WTC11 (cell line): ENCODE data around the gene CLK3. TPM values are rescaled to one million over a fixed set of nuclear protein-coding genes. Genes with fewer than 3 reads are reported as not detected.

Experiments used
- ATAC-seq: fragments of 200-7000 bp; cut with Tn5 transposase; 2 replicates; pipeline ENCODE4 v1.10.0; 2021; ENCODE audit warnings: mild to moderate bottlenecking, moderate library complexity
- CTCF ChIA-PET: fragments of 300-600 bp; sonication (Branson Sonifier 250); formaldehyde crosslinking; loops from one replicate; lab custom pipeline; 2021; ENCODE audit warnings: antibody characterized with exemption; lab: Charles Lee
- POLR2A ChIA-PET: fragments of 350-600 bp; sonication (Branson Sonifier 250); formaldehyde crosslinking; loops from one replicate; lab custom pipeline; 2021; ENCODE audit warnings: antibody characterized with exemption; lab: Charles Lee
- DNase-seq: peaks from one replicate; pipeline ENCODE4 v3.0.0; 2021; ENCODE audit warnings: low spot score
- H3K27ac Mint-ChIP-seq: 2 replicates; pipeline ENCODE4 v1.8.0; 2021; ENCODE audit warnings: mixed read lengths
- H3K27me3 Mint-ChIP-seq: 2 replicates; pipeline ENCODE4 v1.8.0; 2021; ENCODE audit warnings: low read depth, mild to moderate bottlenecking, moderate library complexity, mixed read lengths
- H3K36me3 Mint-ChIP-seq: 2 replicates; pipeline ENCODE4 v1.8.0; 2021; ENCODE audit warnings: mixed read lengths
- H3K4me1 Mint-ChIP-seq: 2 replicates; pipeline ENCODE4 v1.8.0; 2022; ENCODE audit warnings: mixed read lengths
- H3K4me3 Mint-ChIP-seq: 2 replicates; pipeline ENCODE4 v1.8.0; 2021; ENCODE audit warnings: mild to moderate bottlenecking, moderate library complexity, mixed read lengths
- H3K9me3 Mint-ChIP-seq: 2 replicates; pipeline ENCODE4 v1.8.0; 2021; ENCODE audit warnings: mixed read lengths
- ATF1 ChIP-seq: sonication (generic); formaldehyde crosslinking; IDR thresholded peaks from 2 replicates; pipeline ENCODE4 v1.8.1; 2023; ENCODE audit warnings: mild to moderate bottlenecking, moderate library complexity, missing genetic modification reagents
- CREM ChIP-seq: sonication (generic); formaldehyde crosslinking; IDR thresholded peaks from 2 replicates; pipeline ENCODE4 v1.8.1; 2022; ENCODE audit warnings: mild to moderate bottlenecking, missing genetic modification reagents, moderate library complexity
- ELF4 ChIP-seq: sonication (generic); formaldehyde crosslinking; IDR thresholded peaks from 2 replicates; pipeline ENCODE4 v1.8.1; 2022; ENCODE audit warnings: low read depth, mild to moderate bottlenecking, moderate library complexity, missing genetic modification reagents
- ESRRA ChIP-seq: sonication (generic); formaldehyde crosslinking; IDR thresholded peaks from 2 replicates; pipeline ENCODE4 v1.8.1; 2022; ENCODE audit warnings: mild to moderate bottlenecking, missing genetic modification reagents, borderline replicate concordance
- GABPB1 ChIP-seq: sonication (generic); formaldehyde crosslinking; IDR thresholded peaks from 2 replicates; pipeline ENCODE4 v1.8.1; 2023; ENCODE audit warnings: mild to moderate bottlenecking, missing genetic modification reagents
- GRHL2 ChIP-seq: fragments of 250-450 bp; sonication (Bioruptor Pico); IDR thresholded peaks from 2 replicates; pipeline ENCODE4 v1.8.0; 2022; ENCODE audit warnings: mild to moderate bottlenecking, moderate library complexity; ENCODE audit not compliant: insufficient replicate concordance, severe bottlenecking
- HMGA2 ChIP-seq: fragments of 250-450 bp; sonication (Bioruptor Pico); IDR thresholded peaks from 2 replicates; pipeline ENCODE4 v1.4.0; 2021; ENCODE audit warnings: mild to moderate bottlenecking, moderate library complexity
- KAT7 ChIP-seq: sonication (generic); formaldehyde crosslinking; IDR thresholded peaks from 2 replicates; pipeline ENCODE4 v1.8.1; 2023; ENCODE audit warnings: missing genetic modification reagents, mild to moderate bottlenecking, borderline replicate concordance
- MYBL2 ChIP-seq: sonication (generic); formaldehyde crosslinking; IDR thresholded peaks from 2 replicates; pipeline ENCODE4 v1.8.1; 2023; ENCODE audit warnings: mild to moderate bottlenecking, moderate library complexity, missing genetic modification reagents
- NFE2L1 ChIP-seq: sonication (generic); formaldehyde crosslinking; IDR thresholded peaks from 2 replicates; pipeline ENCODE4 v1.8.1; 2023; ENCODE audit warnings: missing genetic modification reagents
- NR2C2 ChIP-seq: sonication (generic); formaldehyde crosslinking; IDR thresholded peaks from 2 replicates; pipeline ENCODE4 v1.8.0; 2022; ENCODE audit warnings: mild to moderate bottlenecking, missing genetic modification reagents
- PRRX2 ChIP-seq: fragments of 250-450 bp; sonication (Bioruptor Pico); IDR thresholded peaks from 2 replicates; pipeline ENCODE4 v1.8.0; 2021; ENCODE audit warnings: mild to moderate bottlenecking
- RELA ChIP-seq: sonication (generic); formaldehyde crosslinking; IDR thresholded peaks from 2 replicates; pipeline ENCODE4 v1.8.1; 2022; ENCODE audit warnings: missing genetic modification reagents, mild to moderate bottlenecking, borderline replicate concordance
- SP1 ChIP-seq: sonication (generic); formaldehyde crosslinking; conservative IDR thresholded peaks from 2 replicates; pipeline ENCODE4 v1.8.1; 2022; ENCODE audit warnings: missing genetic modification reagents
- TCF7 ChIP-seq: sonication (generic); formaldehyde crosslinking; IDR thresholded peaks from 2 replicates; pipeline ENCODE4 v1.8.0; 2022; ENCODE audit warnings: mild to moderate bottlenecking, low read depth, missing genetic modification reagents, moderate library complexity
- TEAD4 ChIP-seq: sonication (generic); formaldehyde crosslinking; IDR thresholded peaks from 2 replicates; pipeline ENCODE4 v1.8.0; 2022; ENCODE audit warnings: mild to moderate bottlenecking, missing genetic modification reagents
- ZBTB21 ChIP-seq: sonication (generic); formaldehyde crosslinking; IDR thresholded peaks from 2 replicates; pipeline ENCODE4 v1.8.1; 2023; ENCODE audit warnings: mild to moderate bottlenecking, missing genetic modification reagents, borderline replicate concordance
- ZNF121 ChIP-seq: sonication (generic); formaldehyde crosslinking; IDR thresholded peaks from 2 replicates; pipeline ENCODE4 v1.8.0; 2023; ENCODE audit warnings: missing genetic modification reagents
- ZNF232 ChIP-seq: sonication (generic); formaldehyde crosslinking; IDR thresholded peaks from 2 replicates; pipeline ENCODE4 v1.8.0; 2022; ENCODE audit warnings: mild to moderate bottlenecking, missing genetic modification reagents
- ZNF263 ChIP-seq: sonication (generic); formaldehyde crosslinking; IDR thresholded peaks from 2 replicates; pipeline ENCODE4 v1.8.1; 2022; ENCODE audit warnings: low read depth, mild to moderate bottlenecking, moderate library complexity, missing genetic modification reagents
- ZNF317 ChIP-seq: sonication (generic); formaldehyde crosslinking; IDR thresholded peaks from 2 replicates; pipeline ENCODE4 v1.8.1; 2023; ENCODE audit warnings: low read depth, mild to moderate bottlenecking, moderate library complexity, missing genetic modification reagents, borderline replicate concordance
- total RNA-seq: library from RNA; stranded (reverse); gene quantifications from 3 replicates; pipeline ENCODE4 v1.2.3, GENCODE V29; 2021
- TF ChIP-seq, protein P1 (sequence below): sonication (generic); formaldehyde crosslinking; IDR thresholded peaks from 2 replicates; pipeline ENCODE4 v1.8.0; 2023; ENCODE audit warnings: missing genetic modification reagents
- TF ChIP-seq, protein P2 (sequence below): sonication (generic); formaldehyde crosslinking; IDR thresholded peaks from 2 replicates; pipeline ENCODE4 v1.8.1; 2023; ENCODE audit warnings: mild to moderate bottlenecking, missing genetic modification reagents
- TF ChIP-seq, protein P3 (sequence below): sonication (generic); formaldehyde crosslinking; IDR thresholded peaks from 2 replicates; pipeline ENCODE4 v1.8.1; 2023; ENCODE audit warnings: mild to moderate bottlenecking, missing genetic modification reagents
- TF ChIP-seq, protein P4 (sequence below): sonication (generic); formaldehyde crosslinking; IDR thresholded peaks from 2 replicates; pipeline ENCODE4 v1.8.0; 2022; ENCODE audit warnings: mild to moderate bottlenecking, missing genetic modification reagents
- TF ChIP-seq, protein P5 (sequence below): sonication (generic); formaldehyde crosslinking; IDR thresholded peaks from 2 replicates; pipeline ENCODE4 v1.8.1; 2023; ENCODE audit warnings: mild to moderate bottlenecking, missing genetic modification reagents, moderate library complexity
- TF ChIP-seq, protein P6 (sequence below): sonication (generic); formaldehyde crosslinking; IDR thresholded peaks from 2 replicates; pipeline ENCODE4 v1.8.1; 2022; ENCODE audit warnings: low read depth, missing genetic modification reagents, borderline replicate concordance

Gene CLK3
- total RNA-seq, 1 experiment from 2014 or later: 48.1 TPM

DNA sequence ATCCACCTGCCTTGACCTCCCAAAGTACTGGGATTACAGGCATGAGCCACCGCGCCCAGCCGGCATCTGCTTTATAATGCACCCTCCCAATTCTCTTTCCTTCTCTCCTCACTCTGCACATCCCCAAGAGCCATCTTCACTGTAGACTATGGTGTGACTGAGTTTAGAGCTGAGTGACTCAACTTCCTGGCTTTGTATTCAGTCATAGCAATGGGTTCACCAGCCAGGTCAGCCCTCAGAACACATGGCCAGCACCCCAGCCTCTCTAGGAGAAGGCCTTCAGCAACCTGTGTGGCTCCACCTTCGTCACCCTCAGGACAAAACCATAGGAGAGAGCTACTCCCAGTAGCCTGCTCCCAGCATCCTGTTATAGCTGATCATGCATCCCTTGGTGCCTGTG, 41.6 kb upstream of the CLK3 start:
- H3K9me3 Mint-ChIP-seq: no peaks in the 10 kb centered on the region
- H3K27ac Mint-ChIP-seq: no peak overlapping the region
- H3K4me1 Mint-ChIP-seq: no peaks in the 10 kb centered on the region
- TF ChIP-seq ZNF263 (no peak), ELF4 (CRISPR knock-in tag) (no peak), HMGA2 (CRISPR knock-in tag) (no peak), MYBL2 (CRISPR knock-in tag) (no peak), PRRX2 (CRISPR knock-in tag) (no peak), KAT7 (CRISPR knock-in tag) (no peak), TCF7 (CRISPR knock-in tag) (no peak), CREM (no peak), NR2C2 (CRISPR knock-in tag) (no peak), GABPB1 (no peak), NFE2L1 (CRISPR knock-in tag) (no peak), ATF1 (CRISPR knock-in tag) (no peak), ZBTB21 (CRISPR knock-in tag) (no peak)
- TF ChIP-seq, protein P1, sequence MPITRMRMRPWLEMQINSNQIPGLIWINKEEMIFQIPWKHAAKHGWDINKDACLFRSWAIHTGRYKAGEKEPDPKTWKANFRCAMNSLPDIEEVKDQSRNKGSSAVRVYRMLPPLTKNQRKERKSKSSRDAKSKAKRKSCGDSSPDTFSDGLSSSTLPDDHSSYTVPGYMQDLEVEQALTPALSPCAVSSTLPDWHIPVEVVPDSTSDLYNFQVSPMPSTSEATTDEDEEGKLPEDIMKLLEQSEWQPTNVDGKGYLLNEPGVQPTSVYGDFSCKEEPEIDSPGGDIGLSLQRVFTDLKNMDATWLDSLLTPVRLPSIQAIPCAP (CRISPR knock-in tag): no peak
- TF ChIP-seq, protein P2, sequence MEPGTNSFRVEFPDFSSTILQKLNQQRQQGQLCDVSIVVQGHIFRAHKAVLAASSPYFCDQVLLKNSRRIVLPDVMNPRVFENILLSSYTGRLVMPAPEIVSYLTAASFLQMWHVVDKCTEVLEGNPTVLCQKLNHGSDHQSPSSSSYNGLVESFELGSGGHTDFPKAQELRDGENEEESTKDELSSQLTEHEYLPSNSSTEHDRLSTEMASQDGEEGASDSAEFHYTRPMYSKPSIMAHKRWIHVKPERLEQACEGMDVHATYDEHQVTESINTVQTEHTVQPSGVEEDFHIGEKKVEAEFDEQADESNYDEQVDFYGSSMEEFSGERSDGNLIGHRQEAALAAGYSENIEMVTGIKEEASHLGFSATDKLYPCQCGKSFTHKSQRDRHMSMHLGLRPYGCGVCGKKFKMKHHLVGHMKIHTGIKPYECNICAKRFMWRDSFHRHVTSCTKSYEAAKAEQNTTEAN (CRISPR knock-in tag): no peak
- DNase-seq (no peak), ATAC-seq (no peak)
- POLR2A ChIA-PET: no interaction called here
- H3K36me3 Mint-ChIP-seq: peaks cover 75% of the 10 kb centered on the region
- H3K27me3 Mint-ChIP-seq: no peaks in the 10 kb centered on the region
- H3K4me3 Mint-ChIP-seq: no peak overlapping the region
- CTCF ChIA-PET: no interaction called here

DNA sequence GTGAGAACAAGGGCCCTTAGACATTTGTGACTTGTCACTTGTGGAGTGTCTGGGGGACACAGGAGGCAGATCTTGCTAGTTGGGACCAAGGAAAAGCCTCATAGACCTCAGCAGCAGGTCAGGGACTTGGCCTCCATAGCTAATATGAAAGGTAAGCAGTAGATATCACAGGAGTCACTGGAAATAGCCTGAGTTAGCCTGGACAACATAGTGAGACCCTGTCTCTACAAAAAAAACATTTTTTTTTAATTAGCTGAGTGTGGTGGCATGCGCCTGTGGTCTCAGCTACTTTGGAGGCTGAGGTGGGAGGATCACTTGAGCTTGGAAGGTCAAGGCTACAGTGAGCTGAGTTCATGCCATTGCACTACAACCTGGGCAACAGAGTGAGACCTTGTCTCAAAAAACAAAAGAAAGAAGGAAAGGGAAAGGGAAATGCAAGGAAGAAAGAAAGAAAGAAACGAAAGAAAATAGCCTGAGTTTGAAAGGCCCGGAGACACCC, 37.1 kb upstream of the CLK3 start:
- Mint-ChIP-seq H3K27ac (peak overlapping the region; percentile 69; the same call in 1 of the 2 replicates), H3K27me3 (no peaks in the 10 kb centered on the region), H3K36me3 (peaks cover 56% of the 10 kb centered on the region)
- POLR2A ChIA-PET: interaction anchor here (0.6 kb wide), 1 partner anchor 228 kb away, joined by 3 read pairs; no protein-coding TSS in a partner anchor
- TF ChIP-seq SP1 (CRISPR knock-in tag): no peak
- peak; percentile 62; the same call in 1 of the 2 replicates for TF ChIP-seq ZNF121 (CRISPR knock-in tag)
- TF ChIP-seq, all 79 proteins: peak for 1
- CTCF ChIA-PET: interaction anchor here (1.7 kb wide), 2 partner anchors 11 to 43 kb away, joined by 3 to 4 read pairs; no protein-coding TSS in a partner anchor
- Mint-ChIP-seq H3K4me3 (no peak overlapping the region), H3K4me1 (no peaks in the 10 kb centered on the region), H3K9me3 (no peaks in the 10 kb centered on the region)
- no peak for DNase-seq
- no peak for ATAC-seq

DNA sequence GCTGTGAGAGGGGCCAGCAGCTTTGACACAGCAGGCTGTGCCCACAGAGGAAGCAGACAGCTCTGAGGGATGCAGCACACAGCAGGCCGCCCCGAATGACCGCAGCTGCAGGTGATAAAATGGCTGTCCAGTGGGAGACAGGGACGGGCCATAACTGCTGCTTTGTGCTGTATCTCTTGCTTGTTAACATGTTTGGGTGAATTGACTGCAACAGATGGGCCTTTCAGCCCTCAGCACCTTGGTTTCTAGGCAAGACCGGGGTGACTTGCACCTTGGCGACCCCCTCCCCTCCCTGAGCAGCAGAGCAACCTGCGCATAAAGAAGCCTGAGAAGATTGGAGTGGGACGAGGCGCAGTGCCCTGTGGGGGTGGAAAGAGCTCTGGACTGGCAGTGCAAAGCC, 36.6 kb upstream of the CLK3 start:
- POLR2A ChIA-PET: no interaction called here
- CTCF ChIA-PET: interaction anchor here (1.7 kb wide), 2 partner anchors 10 to 42 kb away, joined by 3 to 4 read pairs; no protein-coding TSS in a partner anchor
- no peak for ATAC-seq
- H3K27ac Mint-ChIP-seq: no peak overlapping the region
- H3K4me3 Mint-ChIP-seq: no peak overlapping the region
- peaks cover 51% of the 10 kb centered on the region for H3K36me3 Mint-ChIP-seq
- no peak for DNase-seq
- H3K27me3 Mint-ChIP-seq: no peaks in the 10 kb centered on the region
- no peaks in the 10 kb centered on the region for H3K4me1 Mint-ChIP-seq
- H3K9me3 Mint-ChIP-seq: no peaks in the 10 kb centered on the region
- TF ChIP-seq ZNF232 (no peak), NR2C2 (CRISPR knock-in tag) (no peak), ESRRA (CRISPR knock-in tag) (no peak), ZNF317 (CRISPR knock-in tag) (no peak), PRRX2 (CRISPR knock-in tag) (no peak), TEAD4 (CRISPR knock-in tag) (no peak), GRHL2 (CRISPR knock-in tag) (no peak), RELA (CRISPR knock-in tag) (no peak)
- TF ChIP-seq, protein P3, sequence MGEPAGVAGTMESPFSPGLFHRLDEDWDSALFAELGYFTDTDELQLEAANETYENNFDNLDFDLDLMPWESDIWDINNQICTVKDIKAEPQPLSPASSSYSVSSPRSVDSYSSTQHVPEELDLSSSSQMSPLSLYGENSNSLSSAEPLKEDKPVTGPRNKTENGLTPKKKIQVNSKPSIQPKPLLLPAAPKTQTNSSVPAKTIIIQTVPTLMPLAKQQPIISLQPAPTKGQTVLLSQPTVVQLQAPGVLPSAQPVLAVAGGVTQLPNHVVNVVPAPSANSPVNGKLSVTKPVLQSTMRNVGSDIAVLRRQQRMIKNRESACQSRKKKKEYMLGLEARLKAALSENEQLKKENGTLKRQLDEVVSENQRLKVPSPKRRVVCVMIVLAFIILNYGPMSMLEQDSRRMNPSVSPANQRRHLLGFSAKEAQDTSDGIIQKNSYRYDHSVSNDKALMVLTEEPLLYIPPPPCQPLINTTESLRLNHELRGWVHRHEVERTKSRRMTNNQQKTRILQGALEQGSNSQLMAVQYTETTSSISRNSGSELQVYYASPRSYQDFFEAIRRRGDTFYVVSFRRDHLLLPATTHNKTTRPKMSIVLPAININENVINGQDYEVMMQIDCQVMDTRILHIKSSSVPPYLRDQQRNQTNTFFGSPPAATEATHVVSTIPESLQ (CRISPR knock-in tag): no peak
- TF ChIP-seq, protein P4, sequence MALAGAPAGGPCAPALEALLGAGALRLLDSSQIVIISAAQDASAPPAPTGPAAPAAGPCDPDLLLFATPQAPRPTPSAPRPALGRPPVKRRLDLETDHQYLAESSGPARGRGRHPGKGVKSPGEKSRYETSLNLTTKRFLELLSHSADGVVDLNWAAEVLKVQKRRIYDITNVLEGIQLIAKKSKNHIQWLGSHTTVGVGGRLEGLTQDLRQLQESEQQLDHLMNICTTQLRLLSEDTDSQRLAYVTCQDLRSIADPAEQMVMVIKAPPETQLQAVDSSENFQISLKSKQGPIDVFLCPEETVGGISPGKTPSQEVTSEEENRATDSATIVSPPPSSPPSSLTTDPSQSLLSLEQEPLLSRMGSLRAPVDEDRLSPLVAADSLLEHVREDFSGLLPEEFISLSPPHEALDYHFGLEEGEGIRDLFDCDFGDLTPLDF: no peak
- TF ChIP-seq, protein P5, sequence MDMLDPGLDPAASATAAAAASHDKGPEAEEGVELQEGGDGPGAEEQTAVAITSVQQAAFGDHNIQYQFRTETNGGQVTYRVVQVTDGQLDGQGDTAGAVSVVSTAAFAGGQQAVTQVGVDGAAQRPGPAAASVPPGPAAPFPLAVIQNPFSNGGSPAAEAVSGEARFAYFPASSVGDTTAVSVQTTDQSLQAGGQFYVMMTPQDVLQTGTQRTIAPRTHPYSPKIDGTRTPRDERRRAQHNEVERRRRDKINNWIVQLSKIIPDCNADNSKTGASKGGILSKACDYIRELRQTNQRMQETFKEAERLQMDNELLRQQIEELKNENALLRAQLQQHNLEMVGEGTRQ (CRISPR knock-in tag): no peak
- TF ChIP-seq, protein P6, sequence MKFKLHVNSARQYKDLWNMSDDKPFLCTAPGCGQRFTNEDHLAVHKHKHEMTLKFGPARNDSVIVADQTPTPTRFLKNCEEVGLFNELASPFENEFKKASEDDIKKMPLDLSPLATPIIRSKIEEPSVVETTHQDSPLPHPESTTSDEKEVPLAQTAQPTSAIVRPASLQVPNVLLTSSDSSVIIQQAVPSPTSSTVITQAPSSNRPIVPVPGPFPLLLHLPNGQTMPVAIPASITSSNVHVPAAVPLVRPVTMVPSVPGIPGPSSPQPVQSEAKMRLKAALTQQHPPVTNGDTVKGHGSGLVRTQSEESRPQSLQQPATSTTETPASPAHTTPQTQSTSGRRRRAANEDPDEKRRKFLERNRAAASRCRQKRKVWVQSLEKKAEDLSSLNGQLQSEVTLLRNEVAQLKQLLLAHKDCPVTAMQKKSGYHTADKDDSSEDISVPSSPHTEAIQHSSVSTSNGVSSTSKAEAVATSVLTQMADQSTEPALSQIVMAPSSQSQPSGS: no peak
